H1 (cell line): ENCODE data around the gene SHROOM3.

Experiments used
- EP300 ChIP-seq, 2 experiments: IDR thresholded peaks; 1 replicate in 1 of 2; 2 replicates in 1 of 2; pipeline ENCODE4 v1.6.1; 2011 to 2012; ENCODE audit warnings: low read depth in 2 of 2, low read length in 2 of 2, mild to moderate bottlenecking in 2 of 2, borderline replicate concordance in 1 of 2, inconsistent platforms in 1 of 2, moderate library complexity in 1 of 2
- EZH2 ChIP-seq: fragments of 200-600 bp; sonication (generic); IDR thresholded peaks from 2 replicates; pipeline ENCODE4 v1.7.1; 2012; ENCODE audit warnings: low read depth, mild to moderate bottlenecking, moderate library complexity, low read length, inconsistent platforms; ENCODE audit not compliant: severe bottlenecking
- GTF2F1 ChIP-seq: IDR thresholded peaks from 2 replicates; pipeline ENCODE4 v1.6.1; 2012; ENCODE audit warnings: low read depth, low read length, improper control_type of control experiment, borderline replicate concordance
- POLR2A ChIP-seq, 2 experiments: IDR thresholded peaks; 1 replicate in 1 of 2; 2 replicates in 1 of 2; pipeline ENCODE4 v1.6.1; 2011; ENCODE audit warnings: low read depth in 2 of 2, low read length in 2 of 2, mild to moderate bottlenecking in 2 of 2; ENCODE audit errors: control extremely low read depth in 1 of 2
- SIX5 ChIP-seq: IDR thresholded peaks from 2 replicates; pipeline ENCODE4 v1.6.1; 2011; ENCODE audit warnings: mild to moderate bottlenecking, low read depth, low read length
- SP2 ChIP-seq: IDR thresholded peaks from 2 replicates; pipeline ENCODE4 v1.6.1; 2012; ENCODE audit warnings: mild to moderate bottlenecking, low read length, inconsistent platforms
- SP4 ChIP-seq: IDR thresholded peaks from 2 replicates; pipeline ENCODE4 v1.6.1; 2012; ENCODE audit warnings: low read length, inconsistent platforms
- TCF12 ChIP-seq: IDR thresholded peaks from 2 replicates; pipeline ENCODE4 v1.6.1; 2011; ENCODE audit warnings: low read depth, mild to moderate bottlenecking, low read length
- TF ChIP-seq, protein P1 (sequence below): IDR thresholded peaks from 2 replicates; pipeline ENCODE4 v1.6.1; 2012; ENCODE audit warnings: inconsistent platforms
- TF ChIP-seq, protein P2 (sequence below), 3 experiments: IDR thresholded peaks; 1 replicate in 2 of 3; 2 replicates in 1 of 3; pipeline versions ENCODE4 v1.5.1 to v1.6.1; 2011; ENCODE audit warnings: low read length in 3 of 3, mild to moderate bottlenecking in 3 of 3, inconsistent platforms in 2 of 3, low read depth in 1 of 3, moderate library complexity in 1 of 3; ENCODE audit not compliant: insufficient read depth in 1 of 3; ENCODE audit errors: control extremely low read depth in 1 of 3

DNA sequence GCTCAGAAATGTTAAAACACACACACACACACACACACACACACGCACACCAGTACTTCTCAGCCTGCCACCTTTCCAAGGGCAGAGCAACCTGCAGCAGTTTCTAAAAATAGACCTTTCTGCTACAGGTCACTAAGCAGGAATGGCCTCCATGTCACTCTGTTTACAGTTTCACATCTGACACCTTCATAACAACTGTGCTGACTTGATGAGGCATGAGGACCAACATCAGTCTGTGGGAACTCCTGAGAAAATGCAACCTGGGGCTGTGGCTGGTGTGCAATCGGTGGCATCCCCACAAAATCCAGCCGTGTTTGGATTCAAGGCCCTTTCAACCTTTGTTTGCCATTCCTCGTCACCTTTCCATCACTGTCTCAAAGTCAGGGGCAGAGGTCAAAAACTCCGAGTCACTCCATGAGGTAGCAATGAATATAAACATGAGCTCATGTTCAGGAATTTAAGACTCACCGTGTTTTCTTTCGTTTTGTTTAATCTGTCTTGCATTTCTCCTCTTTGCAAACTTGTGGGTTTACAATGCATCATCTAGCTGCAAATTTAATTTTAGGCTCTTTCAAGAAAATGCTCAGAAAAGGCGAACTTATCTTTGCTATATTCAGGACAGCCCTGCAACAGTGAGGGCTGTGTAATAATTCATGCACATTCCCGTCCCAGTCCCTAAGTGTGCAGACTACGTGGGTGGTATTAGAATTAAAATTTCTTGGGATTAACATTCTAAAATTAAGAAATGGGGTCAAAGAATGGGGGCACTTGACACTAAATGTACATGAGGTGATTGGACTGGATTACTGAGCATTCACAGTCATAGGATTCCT, 135.3 kb downstream of the SHROOM3 start:
- no peak for TF ChIP-seq EP300 (IDR thresholded peaks at IDR 0.05; ENCODE audit: borderline replicate concordance in 1 of 2, low read depth in 2 of 2, low read length in 2 of 2)
- TF ChIP-seq, protein P1, sequence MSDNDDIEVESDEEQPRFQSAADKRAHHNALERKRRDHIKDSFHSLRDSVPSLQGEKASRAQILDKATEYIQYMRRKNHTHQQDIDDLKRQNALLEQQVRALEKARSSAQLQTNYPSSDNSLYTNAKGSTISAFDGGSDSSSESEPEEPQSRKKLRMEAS = no peak
- TF ChIP-seq SP4 = no peak
- no peak for TF ChIP-seq EZH2
- TF ChIP-seq, protein P2, sequence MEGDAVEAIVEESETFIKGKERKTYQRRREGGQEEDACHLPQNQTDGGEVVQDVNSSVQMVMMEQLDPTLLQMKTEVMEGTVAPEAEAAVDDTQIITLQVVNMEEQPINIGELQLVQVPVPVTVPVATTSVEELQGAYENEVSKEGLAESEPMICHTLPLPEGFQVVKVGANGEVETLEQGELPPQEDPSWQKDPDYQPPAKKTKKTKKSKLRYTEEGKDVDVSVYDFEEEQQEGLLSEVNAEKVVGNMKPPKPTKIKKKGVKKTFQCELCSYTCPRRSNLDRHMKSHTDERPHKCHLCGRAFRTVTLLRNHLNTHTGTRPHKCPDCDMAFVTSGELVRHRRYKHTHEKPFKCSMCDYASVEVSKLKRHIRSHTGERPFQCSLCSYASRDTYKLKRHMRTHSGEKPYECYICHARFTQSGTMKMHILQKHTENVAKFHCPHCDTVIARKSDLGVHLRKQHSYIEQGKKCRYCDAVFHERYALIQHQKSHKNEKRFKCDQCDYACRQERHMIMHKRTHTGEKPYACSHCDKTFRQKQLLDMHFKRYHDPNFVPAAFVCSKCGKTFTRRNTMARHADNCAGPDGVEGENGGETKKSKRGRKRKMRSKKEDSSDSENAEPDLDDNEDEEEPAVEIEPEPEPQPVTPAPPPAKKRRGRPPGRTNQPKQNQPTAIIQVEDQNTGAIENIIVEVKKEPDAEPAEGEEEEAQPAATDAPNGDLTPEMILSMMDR (IDR thresholded peaks at IDR 0.05; ENCODE audit: control extremely low read depth in 1 of 3, insufficient read depth in 1 of 3, low read depth in 1 of 3, low read length in 3 of 3) = no peak
- no peak for TF ChIP-seq POLR2A (IDR thresholded peaks at IDR 0.05; ENCODE audit: control extremely low read depth in 1 of 2, low read depth in 2 of 2, low read length in 2 of 2)
- no peak for TF ChIP-seq SP2
- no peak for TF ChIP-seq GTF2F1
- no peak for TF ChIP-seq TCF12
- no peak for TF ChIP-seq SIX5
